Activated CD4-positive, alpha-beta T cell treated with anti-CD3 and anti-CD28 coated beads, Interleukin-10, Interleukin-2, amounts not matched to agents 100 ng/mL and 50 ng/mL, durations not matched to agents 16 hours and 8 hours (primary cell): ENCODE results near the gene UBR7.
"Not testable (repeated sequence)": the region's sequence is repeated elsewhere in the genome, so short reads cannot be mapped to it uniquely, and the experiment has no call there.

Experiments used
- DNase-seq: peaks from one replicate; pipeline ENCODE4 v3.0.0-alpha.2; 2020

UBR7 gene

GRCh38 chr14:93206793-93207467 is at the start of gene UBR7, which contains the start of gene GON7:
Gene UBR7 (plus strand): TSS chr14:93207256. CDS start chr14:93207292, 36 bp downstream.
Gene GON7 (minus strand): TSS chr14:93207065. CDS start chr14:93207037, 28 bp downstream.
- DNase-seq, result peak; percentile 97

- not testable (repeated sequence) for DNase-seq
Measured at GRCh38 chr14:93158349-93158748, 48.7 kb upstream of the UBR7 start.

GRCh38 chr14:93159625-93160352 is 47.3 kb upstream of the UBR7 start:
- not testable (repeated sequence) for DNase-seq

GRCh38 chr14:93160353-93160801 is 46.7 kb upstream of the UBR7 start:
- DNase-seq, result peak; percentile 19

- no peak for DNase-seq
Measured at GRCh38 chr14:93161411-93161940, 45.6 kb upstream of the UBR7 start.

- DNase-seq, result no peak
Measured at GRCh38 chr14:93163564-93163963, 43.5 kb upstream of the UBR7 start.

DNA sequence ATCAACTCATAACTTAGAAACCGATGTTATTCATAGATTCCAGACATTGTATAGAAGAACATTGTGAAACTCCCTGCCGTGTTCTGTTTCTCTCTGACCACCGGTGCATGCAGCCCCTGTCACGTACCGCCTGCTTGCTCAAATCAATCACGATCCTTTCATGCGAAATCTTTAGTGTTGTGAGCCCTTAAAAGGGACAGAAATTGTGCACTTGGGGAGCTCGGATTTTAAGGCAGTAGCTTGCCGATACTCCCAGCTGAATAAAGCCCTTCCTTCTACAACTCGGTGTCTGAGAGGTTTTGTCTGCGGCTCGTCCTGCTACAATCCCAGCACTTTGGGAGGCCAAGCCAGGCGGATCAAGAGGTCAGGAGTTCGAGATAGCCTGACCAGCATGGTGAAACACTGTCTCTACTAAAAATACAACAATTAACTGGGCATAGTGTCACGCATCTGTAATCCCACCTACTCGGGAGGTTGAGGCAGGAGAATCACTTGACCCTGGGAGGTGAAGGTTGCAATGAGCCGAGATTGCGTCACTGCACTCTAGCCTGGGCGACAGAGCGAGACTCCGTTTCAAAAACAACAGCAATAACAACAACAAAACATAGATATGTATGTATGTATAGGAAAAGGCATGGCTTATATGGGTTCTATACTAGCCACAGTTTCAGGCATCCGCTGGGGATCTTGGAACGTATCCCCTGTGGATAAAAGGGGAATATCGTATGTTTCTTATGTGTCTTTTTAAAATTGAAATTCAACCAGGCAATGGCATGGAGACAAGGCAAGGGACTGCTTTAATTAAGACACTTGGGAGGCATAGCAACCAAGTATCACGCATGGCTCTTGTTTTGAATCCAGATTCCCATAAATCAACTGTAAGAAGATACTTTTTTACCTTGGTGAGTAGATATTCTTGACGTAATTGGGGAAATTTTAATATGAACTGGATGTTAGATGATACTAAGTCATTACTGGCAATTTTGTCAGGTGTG is 41.5 kb upstream of the UBR7 start:
- not testable (repeated sequence) for DNase-seq

- DNase-seq, result not testable (repeated sequence)
Measured at GRCh38 chr14:93168610-93169009, 38.4 kb upstream of the UBR7 start.

DNA sequence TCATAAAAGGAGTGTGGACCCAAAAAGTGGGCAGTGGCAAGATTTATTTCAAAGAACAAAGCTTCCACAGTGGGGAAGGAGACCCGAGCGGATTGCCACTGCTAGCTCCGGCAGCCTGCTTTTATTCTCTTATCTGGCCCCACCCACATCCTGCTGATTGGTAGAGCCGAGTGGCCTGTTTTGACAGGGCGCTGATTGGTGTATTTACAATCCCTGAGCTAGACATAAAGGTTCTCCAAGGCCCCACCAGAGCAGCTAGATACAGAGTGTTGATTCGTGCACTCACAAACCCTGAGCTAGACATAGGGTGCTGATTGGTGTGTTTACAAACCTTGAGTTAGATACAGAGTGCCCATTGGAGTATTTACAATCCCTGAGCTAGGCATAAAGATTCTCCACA is 37.4 kb upstream of the UBR7 start:
- DNase-seq, result not testable (repeated sequence)

DNA sequence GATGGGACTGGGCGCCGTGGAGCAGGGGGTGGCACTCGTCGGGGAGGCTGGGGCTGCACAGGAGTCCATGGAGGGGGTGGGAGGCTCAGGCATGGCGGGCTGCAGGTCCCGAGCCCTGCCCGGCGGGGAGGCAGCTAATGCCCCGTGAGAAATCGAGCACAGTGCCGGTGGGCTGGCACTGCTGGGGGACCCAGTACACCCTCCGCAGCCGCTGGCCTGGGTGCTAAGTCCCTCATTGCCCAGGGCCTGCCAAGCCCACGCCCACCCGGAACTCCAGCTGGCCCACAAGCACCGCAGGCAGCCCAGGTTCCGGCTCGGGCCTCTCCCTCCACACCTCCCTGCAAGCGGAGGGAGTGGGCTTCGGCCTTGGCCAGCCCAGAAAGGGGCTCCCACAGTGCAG is 36.9 kb upstream of the UBR7 start:
- DNase-seq, result not testable (repeated sequence)

GRCh38 chr14:93171376-93171775 is 35.7 kb upstream of the UBR7 start:
- no peak for DNase-seq

DNA sequence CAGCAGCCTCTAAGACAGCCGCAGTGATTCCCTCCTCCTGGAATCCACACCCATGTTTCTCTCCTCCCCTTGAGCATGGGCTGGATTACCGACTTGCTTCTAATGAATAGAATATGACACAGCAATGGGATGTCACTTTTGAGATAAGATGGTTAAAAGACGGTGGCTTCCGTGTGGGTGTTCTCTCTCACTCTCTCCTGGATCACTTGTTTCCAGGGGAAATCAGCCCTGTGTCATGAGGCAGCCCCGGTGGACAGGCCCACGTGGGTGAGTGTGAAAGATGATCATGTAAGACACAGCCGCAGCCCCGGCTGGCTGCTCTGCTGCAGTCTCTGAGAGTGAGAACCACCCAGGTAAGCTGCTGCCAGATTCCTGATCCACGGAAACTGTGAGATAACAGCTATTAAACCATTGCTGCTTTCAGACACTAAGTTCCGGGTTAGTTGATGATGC is 33.1 kb upstream of the UBR7 start:
- DNase-seq, result no peak

DNA sequence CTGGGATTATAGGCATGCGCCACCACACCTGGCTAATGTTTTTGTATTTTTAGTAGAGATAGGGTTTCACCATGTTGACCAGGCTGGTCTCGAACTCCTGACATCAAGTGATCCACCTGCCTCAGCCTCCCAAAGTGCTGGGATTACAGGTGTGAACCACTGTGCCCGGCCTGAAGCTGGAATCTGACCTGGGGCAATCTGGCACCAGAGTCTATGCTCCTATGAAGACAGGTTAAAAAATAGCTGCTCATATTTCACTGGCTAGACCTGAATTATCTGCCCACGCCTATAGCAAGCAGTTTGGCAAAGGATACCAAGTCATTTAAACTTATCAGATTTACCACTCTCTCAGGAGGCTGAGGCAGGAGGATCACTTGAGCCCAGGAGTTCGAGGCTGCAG is 32.3 kb upstream of the UBR7 start:
- not testable (repeated sequence) for DNase-seq

- no peak for DNase-seq
Measured at GRCh38 chr14:93175492-93175891, 31.6 kb upstream of the UBR7 start.

- no peak for DNase-seq
Measured at GRCh38 chr14:93183596-93184317, 23.3 kb upstream of the UBR7 start.

DNA sequence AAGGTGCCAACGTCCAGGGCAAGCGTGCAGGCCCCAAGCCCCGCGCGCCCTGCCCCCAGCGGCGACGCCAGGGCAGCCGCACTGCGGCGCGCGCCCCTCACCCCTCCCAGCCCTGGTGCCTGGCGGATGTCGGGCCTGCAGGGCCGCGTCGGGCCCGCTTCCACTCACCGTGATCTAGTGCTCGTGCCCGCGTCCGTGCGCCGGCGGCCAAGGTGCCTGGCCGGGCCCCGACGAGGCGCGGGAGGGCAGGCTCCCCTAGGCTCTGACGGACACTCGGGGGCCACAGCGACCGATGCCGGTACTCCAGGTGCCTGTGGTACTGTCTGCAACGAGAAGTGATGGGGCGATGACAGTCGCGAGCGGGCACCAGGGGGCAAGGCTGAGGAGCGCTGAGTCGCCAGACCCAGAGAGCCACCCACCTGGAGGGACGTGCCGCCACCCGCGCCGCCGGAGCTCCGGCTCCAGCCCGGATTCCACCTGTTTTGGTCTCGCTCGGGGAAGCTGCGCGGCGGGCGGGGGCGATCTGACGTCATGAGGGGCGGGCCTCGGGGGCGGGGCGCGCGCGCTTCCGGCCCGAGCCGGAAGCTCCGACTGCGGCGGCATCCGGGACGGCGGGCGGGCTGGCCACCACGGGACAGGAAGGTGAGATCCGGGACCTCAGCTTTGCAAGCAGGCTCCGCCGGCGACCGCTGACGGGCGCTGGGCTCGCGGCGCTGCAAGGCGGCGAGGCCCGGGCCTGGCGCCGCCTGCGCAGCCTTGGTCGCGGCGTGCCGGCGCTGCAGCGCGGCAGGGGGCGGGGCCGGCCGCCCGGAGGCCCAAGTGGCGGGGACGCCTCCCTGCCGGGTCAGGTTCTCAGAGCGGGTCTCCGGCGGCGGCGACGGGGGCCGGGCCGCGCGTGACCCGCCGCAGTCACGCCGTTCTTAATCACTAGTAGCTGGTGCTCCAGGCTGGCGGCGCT is 22.4 kb upstream of the UBR7 start, which contains the start of the genes LYSET and MOAP1:
Gene LYSET (plus strand): TSS at position 927 of the 958 bp plus-strand sequence. CDS start 89 bp downstream, outside the sequence.
Gene MOAP1 (minus strand): TSS at position 507 of the 958 bp plus-strand sequence. CDS start 655 bp downstream, outside the sequence.
- peak; percentile 93 for DNase-seq

DNA sequence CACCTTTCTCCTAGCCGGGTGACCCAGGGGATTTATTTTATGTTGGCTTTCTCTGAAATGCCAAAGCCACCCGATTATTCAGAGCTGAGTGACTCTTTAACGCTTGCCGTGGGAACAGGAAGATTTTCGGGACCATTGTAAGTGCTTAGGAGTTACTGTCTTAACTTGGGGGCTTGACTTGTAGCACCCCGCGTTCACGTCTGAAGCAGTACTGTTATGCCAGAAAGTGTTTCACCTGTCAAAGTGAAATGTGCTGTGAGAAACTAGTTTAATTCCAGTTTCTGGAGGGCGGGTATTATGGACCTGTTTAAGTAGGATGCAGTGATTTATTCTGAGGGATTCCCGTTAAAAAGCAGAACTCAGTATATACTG is 21.7 kb upstream of the UBR7 start:
- no peak for DNase-seq

- DNase-seq, result no peak
Measured at GRCh38 chr14:93186466-93186865, 20.6 kb upstream of the UBR7 start.

GRCh38 chr14:93186956-93187355 is 20.1 kb upstream of the UBR7 start:
- no peak for DNase-seq

DNA sequence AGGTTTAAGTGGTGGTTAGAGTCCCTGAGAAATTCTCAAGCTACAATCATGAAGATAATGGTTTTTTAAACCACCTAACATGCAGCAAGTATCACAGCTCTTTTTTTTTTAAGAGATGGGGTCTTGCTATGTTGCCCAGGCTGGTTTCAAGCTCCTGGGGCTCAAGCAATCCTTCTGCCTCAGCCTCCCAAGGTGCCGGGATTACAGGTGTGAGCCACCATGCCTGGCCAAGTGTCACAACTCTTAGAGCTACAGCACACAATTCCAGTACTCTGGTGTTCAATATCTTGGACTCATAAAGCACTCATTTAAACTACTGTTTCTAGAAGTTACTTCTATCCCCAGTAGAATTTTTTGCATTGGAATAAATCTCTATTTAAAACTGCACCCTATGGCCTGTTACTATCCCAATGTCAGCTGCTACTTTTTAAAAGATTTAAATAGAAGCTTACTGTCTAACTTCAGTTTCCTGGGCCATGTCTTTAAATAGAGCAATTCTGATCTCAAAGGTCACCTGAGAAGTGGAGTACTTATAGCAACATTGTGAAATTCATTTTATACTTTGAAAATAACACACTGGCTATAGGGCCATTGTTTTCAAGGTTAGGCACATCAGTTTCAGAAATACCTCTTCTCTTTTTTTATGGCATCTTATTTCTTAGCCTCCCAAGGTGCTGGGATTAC is 11.6 kb upstream of the UBR7 start:
- no peak for DNase-seq
